SHP77 (cell line): Measurements from ENCODE around the gene OPTN.
A peak's percentile ranks its signal among the peaks of the same experiment; 100 is the strongest.
"Not testable (repeated sequence)": the region's sequence is repeated elsewhere in the genome, so short reads cannot be mapped to it uniquely, and the experiment has no call there.

Source experiments
- DNase-seq, 2 experiments: peaks; one replicate each; lab custom pipeline; 2025; lab: John Stamatoyannopoulos, UW

OPTN gene

DNA sequence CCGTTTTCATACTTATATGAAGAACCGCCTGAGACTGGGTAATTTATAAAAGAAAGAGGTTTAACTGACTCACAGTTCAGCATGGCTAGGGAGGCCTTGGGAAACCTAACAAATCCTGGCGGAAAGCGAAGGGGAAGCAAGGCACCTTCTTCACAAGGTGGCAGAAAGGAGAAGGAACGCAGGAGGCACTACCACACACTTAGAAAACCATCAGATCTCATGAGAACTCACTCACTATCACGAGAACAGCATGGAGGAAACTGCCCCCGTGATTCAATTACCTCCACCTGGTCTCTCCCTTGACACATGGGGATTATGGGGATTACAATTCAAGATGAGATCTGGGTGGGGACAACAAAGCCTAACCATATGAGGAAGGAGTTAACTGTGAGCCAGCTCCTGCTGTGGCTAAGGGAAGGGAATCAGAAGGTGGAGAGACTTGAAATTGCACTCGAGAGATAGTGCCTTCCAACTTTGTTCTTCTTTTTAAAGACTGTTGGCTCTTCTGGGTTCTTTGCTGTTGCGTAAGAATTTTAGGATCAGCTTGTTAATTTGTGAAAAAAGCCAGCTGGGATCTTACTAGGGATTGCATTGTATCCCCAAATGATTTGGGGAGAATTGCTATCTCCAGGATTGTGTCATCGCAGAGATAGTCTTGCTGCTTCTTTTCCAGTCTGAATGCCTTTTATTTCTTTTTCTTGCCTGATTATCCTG, 21.0 kb downstream of the OPTN start:
- no peak for DNase-seq

DNA sequence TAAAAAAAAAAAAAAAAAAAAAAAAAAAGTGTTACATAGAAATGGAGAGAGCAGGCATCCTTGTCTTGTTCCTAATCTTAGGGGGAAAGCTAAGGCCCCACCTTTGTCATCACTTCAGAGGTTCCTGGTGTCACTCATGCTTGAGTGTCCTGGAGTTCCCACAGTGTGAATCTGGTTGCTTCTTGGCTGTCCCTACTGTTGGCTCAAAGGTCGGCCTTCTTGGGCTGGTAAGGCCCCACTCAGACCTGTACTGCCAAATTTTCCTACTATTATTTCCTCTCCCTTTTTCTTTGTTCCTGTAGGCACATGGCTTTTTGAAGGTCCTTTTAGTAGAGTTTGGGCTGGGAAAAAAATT, 21.5 kb downstream of the OPTN start:
- DNase-seq: no peak

DNA sequence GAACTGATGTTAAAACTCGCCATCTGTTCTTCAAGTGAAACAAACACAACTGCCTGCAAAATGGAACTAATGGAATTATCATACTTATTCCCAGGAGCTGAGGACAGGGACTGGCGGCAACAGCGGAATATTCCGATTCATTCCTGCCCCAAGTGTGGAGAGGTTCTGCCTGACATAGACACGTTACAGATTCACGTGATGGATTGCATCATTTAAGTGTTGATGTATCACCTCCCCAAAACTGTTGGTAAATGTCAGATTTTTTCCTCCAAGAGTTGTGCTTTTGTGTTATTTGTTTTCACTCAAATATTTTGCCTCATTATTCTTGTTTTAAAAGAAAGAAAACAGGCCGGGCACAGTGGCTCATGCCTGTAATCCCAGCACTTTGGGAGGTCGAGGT, 36.7 kb downstream of the OPTN start:
- no peak for DNase-seq

DNA sequence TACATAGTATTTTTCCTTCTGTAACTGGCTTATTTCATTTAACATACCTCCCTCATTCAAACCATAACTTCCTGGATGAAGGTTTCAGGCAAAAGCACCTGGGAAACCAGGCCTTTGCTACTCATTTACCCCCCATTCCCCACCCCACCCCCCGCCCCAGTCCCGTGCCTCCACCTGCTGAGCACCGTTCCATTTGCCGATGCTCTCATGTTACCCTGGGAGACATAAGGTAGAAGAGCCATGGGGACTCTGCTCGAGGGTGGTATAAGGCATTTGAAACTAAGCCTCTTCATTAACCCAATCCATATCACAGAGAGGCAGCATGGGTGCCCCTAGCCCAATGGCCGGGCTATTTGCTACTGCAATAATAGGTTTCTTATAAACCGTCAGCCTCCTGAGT, 39.2 kb downstream of the OPTN start:
- DNase-seq: no peak

DNA sequence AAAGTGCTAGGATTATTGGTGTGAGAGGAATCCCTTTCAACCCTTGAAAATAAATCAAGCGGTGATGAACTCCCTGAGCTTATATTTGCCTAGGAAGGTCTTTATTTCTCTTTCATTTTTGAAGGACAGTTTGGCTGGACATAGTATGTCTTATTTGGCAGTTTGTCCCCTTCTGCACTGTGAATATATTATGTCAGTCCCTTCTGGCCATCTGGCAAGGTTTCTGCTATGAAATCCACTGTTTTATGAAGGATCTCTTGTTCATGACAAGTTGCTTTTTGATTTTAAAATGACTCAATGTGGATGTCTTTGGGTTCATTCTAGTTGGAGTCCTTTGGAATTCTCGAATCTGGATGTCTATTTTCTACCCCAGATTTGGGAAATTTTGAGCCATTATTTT, 39.7 kb downstream of the OPTN start:
- no peak for DNase-seq

DNA sequence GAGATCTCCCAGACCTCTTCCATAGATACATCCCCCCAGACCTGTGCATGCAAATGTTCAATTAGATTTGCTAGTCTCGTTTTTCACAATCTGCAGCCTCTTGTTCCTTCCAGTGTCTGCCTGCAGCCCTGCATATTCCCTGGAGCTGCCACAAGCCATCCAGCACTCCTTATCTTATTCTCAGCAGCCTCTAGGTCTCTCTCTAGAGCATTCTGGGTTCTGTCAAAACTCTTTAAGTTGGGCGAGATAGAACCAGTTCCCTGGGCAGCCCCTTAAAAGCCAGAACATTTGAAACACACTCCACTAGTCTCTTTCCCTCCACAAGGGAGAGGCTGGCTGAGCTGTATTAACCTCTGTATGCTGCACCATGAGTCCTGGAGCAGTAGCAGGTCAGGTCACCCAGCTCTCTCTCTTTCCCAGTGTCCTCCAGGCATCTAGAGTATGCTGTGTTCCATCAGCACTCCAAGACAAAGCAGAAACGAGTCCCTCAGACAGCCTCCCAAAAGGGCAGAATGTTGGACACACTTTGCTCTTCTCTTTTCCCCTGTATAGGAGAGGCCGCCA, 40.7 kb downstream of the OPTN start:
- no peak for DNase-seq

DNA sequence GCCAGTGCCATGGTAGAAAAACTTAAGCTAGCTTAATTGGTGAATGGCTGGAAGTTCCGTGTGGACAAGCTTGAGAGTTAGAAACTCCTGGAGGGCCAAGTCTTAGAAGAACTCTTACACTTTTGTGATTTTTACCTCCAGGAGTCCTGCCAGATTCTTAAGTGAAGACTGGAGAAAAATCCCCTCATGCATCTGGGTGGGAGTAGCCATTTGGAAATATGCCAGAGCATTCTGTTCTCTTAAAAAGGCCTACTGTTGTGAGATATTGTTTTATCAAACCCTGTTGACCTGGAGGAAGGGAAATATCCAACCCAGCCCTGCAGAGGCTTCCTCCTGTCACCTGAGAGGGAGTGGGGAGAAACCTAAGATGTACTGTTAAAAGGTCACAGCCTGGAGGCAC, 43.8 kb downstream of the OPTN start:
- no peak for DNase-seq

DNA sequence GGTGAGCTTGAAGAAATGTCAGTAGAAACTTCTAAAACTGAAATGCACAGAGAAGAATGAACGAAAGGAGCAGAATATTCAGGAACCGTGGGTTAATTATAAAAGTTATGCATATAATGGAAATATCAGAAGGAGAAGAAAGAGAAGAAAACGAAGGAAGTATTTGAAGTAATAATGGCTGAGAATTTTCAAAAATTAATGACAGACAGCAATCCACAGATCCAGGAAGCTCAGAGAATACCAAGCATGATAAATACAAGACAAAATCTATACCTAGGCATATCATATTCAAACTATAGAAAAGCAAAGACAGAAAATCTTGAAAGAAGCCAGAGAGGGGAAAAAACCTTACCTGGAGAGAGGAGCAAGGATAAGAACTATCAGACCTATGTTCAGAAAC, 44.9 kb downstream of the OPTN start:
- DNase-seq: no peak

DNA sequence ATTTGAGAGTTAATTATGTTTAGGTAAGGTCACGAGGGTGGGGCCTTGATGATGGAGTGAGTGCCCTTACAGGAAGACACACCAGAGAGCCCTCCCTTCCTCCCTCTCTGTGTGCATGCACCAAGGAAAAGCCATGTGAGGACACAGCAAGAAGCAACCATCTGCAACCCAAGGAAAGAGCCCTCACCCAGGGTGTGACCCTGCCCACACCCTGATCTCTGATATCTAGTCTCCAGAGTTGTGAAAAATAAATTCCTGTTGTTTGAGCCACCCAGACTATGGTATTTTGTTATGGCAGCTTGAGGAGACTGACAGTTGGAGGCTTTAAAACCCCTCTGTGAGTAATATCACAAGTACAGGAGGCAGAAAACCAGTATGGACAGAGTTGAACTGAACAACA, 46.4 kb downstream of the OPTN start:
- no peak for DNase-seq

DNA sequence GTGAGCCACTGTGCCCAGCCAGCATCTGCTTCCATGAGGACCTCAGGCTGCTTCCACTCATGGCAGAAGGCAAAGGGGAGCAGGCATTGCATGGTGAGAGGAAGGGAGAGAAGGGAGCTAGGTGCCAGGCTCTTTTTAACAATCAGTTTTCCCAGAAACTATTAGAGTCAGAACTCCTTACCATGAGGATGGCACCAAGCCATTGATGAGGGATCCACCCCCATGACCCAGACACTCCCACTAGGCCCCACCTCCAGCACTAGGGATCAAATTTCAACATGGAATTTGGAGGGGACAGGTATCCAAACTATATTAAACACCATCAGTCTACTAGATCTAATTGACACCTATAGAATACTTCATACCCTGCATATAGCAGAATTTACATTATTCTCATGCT, 47.2 kb downstream of the OPTN start:
- no peak for DNase-seq

DNA sequence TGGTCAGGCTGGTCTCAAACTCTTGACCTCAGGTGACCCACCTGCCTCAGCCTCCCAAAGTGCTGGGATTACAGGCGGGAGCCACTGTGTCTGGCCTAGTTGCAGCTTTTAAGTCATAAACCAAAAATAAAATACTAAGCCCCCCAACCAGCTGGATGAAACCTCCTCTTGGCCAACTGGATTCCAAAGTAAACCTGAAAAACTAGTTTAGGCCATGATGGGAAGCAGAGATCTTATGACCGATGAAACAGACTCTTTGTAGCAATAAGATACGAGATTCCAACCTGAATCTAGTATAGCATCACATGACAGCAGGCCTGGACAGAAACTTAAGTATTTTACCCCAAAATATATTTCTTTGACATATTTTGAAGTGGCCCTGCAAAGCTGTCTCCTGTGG, 52.3 kb downstream of the OPTN start:
- DNase-seq: no peak

DNA sequence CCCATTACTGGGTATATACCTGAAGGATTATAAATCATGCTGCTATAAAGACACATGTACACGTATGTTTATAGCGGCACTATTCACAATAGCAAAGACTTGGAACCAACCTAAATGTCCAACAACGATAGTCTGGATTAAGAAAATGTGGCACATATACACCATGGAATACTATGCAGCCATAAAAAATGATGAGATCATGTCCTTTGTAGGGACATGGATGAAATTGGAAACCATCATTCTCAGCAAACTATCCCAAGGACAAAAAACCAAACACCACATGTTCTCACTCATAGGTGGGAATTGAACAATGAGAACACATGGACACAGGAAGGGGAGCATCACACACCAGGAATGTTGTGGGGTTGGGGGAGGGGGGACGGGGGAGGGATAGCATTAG, 55.9 kb downstream of the OPTN start:
- DNase-seq: not testable (repeated sequence)

DNA sequence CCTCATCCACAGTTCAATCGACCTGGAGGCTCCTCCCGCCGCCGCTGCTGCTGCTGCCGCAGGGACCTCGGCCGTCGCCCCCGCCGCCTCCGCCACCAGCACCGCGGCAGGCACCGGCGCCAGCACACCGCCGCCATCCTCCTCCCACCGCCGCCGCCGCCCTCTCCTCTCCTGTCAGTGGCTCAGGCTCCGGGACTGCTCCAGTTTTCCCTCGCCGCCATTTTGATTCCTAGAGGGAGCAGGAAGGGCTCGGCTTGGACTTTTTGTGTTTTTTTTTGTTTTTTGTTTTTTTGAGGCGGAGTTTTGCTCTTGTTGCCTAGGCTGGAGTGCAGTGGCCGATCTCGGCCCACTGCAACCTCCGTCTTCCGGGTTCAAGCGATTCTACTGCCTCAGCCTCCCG, 58.4 kb downstream of the OPTN start:
- no peak for DNase-seq

DNA sequence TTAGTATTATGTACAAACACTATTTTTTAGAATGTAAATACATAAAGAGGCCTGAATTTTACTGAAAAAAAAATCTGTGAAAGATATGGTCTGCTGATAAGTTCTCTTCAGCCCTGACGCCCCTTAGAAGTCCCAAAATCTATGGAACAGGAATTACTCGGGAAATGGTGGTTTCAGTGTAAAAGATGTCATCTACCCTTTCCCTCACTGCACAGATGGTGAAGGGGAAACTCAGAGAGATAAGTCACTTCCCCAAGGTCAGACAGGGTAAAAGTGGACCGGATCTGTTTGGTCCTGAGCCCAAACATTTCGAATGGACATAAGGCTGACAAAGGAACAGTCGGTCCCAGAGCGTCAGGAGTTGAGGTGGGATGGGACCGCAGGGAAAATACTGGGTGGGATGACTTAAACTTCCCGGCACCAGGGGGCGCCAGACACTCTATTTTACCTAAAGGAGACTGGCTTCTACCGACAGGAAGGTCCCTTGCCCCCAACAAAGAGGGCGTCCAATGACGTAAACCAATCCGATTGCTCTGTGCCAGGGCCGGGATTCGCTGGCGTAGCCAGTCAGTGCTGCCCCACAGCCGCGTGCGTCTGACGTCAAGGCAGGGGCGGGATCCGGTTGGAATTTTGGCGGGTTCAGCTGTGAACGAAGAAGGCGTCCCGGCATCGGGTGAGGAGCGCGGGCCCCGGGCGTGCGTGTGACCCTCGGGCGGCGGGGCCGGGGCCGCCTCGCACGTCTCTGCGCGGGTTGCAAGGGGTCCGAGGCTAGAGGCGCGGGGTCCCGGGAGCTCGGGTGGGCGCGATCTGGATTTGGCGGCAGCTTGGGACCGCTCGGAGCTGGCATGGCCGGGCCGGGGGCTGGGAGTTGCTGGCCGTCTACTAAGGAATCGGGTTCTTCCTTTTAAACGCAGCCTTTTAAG, 61.2 kb downstream of the OPTN start, which contains the start of gene MCM10:
Gene MCM10 (plus strand): TSS at position 625 of the 923 bp plus-strand sequence. CDS start 2,645 bp downstream, outside the sequence.
- peak; percentile 97 to 99 for DNase-seq

DNA sequence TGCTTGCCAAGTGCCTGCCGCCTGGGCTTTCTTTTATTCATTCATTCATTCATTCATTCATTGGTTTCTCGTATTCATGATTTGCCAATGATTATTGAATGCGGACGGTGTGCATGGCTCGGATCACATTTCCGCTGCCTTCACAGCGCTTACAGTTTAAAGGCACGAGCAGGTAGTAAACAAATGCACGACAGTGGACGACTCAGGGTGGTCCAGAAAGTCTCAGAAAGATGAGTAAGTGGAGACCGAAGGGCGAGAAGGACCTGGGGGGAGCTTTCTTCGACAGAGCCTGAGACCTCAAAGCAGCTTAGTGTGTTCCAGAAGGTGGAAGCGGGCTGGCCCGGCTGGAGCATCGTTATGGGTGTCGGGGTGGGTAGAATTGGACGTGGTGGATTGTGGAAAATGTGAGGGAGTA, 61.9 kb downstream of the OPTN start:
- DNase-seq: no peak

DNA sequence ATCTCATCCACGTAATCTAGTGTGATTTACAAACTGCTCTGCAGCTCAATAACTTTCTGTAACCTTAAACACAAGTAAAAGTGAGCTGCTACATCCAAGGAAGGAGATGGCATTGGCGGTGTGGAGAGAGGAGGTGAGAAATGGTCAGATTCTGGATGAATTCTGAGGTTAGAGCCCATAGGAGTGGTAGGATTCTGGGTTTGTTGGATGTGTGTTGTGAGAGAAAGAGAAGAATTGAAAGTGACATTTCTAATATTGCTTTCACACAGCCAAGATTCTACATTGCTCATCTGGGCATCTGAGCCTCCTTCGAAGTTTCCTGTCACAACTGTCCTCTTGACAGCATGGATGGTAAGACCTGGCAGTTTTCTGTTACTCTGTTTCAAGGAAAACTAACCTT, 63.9 kb downstream of the OPTN start:
- DNase-seq: no peak

DNA sequence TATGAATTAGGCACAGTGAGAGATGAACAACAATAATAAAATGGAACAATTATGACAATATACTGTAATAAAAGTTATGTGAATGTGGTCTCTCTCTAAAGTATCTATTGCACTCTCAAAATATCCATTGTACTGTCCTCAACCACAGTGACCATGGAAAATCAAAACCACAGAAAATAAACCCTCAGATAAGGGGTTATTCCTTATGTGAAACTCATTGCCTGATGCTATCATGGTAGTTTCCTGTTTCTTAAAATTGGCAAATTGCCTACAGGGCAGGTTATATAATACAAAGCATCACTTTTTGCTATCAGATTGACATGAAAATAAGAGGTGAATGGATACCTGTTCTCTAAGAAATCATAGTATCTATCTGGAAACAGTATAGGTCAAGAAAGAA, 65.2 kb downstream of the OPTN start:
- DNase-seq: no peak

DNA sequence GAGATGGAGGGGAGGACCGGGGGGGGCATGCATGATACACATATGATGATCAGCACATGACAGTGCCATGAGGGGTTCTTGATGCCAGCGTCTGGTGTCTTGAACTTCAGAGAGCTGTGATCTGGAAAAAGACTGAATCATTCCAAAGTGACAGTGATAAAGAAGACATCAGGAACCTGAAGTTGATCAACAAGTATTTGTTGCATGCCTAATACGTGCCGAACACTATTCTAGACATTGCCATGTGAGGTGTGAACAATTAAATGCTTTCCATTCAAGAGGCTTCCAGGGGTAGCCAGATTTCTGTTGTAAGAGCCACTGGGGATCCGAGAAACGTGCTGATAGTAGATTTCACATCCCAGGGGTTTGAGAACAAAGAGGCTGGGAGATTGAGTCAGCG, 67.6 kb downstream of the OPTN start:
- DNase-seq: no peak

DNA sequence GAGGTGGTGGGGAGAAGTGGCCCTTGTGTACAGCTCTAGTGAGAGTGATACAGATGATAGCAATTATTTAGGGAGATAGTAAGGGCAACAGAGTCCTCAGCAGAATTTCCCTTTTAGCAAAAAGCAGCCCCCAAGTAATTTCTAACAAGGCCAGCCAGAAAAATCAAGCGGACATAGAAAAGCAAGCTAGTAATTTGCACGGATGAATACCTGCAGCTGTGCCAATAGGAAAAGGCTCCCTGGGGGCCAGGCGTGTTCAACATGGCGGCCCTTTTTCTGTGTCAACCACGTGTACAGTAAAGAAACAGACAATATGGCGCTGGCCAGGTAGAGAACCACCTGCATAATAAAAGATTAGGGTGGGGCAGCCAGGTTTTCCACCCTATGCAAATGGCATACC, 68.8 kb downstream of the OPTN start:
- no peak for DNase-seq

DNA sequence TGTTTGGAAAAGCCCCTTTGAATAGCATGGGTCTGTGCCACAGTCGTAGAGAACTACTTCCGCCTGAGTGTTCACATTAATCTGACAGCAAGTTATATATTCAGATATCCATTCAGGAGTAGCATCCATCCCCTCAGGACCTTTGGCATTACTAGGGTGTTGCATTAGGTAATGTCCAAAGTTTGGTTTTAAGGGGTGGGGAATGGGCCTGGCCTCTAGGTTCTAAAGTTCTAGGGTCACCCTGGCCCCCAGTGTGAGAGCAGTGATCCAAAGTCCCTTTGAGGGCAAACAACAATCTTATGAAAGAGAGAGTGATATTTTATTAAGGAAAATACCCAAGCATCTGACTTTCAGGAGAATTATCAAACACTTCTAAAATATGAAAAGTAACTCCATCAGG, 73.7 kb downstream of the OPTN start:
- DNase-seq: no peak

DNA sequence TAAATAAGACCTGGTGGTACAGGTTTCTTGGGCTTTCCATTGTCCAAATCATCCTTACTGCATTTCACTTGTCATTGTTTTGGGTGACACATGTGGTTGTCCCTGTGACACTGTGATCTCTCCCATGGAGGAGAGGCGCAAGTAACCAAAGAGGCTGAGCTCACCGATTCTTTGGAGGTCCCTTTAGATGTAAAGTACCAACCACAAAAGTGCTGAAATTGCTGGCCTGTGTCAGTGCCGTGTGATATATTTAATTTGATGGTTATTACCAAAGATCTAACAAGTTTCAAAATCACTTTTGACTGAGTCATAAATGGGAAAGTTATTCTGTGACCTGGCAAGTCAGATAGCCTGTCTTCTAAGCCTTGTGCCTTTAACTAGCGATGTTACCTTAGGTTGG, 80.8 kb downstream of the OPTN start:
- no peak for DNase-seq

DNA sequence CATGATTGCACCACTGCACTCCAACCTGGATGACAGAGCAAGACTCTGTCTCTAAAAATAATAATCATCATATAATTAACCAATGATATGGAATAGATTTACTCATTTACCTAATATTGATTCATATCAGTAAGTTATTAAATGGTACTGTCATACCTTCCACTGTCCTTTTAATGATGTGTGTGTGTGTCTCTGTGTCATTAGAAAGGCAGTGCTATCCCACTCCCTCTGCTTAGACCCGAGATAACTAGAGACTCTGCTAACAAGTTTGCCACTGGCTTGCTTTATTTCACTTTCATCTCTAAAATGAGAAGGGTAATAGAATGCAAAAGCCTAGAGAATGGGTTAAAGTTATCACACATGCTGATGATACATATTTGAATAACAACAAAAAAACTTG, 82.5 kb downstream of the OPTN start:
- DNase-seq: no peak

DNA sequence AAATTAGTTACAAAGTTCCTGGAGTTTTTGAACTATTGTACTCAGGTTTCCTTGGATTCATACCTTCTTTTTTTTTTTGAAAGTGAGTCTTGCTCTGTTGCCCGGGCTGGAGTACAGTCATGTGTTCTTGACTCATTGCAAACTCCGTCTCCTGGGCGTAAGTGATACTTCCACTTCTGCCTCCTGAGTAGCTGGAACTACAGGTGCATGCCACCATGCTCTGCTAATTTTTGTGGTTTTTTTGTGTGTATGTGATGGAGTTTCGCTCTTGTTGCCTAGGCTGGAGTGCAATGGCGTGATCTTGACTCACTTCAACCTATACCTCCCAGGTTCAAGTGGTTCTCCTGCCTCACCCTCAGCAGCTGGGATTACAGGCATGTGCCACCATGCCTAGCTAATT, 83.7 kb downstream of the OPTN start:
- no peak for DNase-seq
